ENCODE results near the gene THPO. TPM values are rescaled to one million over a fixed set of nuclear protein-coding genes. Genes with fewer than 3 reads are reported as not detected.
A peak's percentile ranks its signal among the peaks of the same experiment; 100 is the strongest.

Gene THPO
- polyA plus RNA-seq, 4 donors, result 0.19 to 2.5 TPM; not detected in 2

DNA sequence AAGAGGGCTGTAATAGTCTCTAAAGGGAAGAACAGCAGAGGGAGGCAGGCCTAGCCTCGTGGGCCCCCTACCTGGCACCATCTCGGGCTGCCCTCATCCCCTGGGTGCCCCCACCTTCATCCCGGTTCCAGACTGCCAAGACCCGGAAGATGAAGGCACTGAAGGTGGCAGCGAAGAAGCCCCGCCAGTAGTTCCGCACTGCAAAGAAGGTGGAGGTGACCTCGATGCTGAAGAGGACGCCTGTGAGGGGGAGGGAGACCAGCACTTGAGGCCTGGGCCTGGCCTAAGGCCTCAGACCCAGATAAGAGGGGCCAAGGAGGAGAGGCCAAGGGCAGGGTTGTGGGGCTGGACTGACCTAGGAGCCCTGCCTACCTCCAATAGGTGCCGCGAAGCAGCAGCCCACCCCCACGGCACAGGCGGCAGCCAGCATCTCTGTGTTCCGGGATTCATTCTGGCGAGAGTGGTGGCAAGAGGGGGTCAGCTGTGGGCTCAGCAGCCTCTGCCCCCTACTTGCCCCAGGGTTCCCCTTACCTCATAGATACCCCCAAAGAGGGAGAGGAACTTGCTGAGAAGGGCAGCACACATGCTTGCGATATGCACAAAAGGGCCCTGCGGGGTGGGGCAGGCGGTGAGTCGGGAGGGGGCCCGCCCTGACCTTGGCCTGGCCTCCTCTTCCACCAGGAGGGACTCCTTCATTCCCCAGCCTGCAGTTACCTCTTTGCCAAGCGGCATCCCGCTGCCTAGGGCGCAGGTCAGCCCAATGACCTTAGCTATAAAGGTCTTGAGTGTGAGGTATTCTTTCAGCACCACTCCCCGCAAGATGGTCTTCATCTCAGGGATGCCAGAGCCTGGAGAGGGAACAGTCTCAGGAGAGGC lies 20.5 kb downstream of the THPO start:
- no peak for DNase-seq
- 93 to 94% (median 93%) methylated on average over 24 of the region's 24 CpGs for WGBS, 3 donors
- Histone ChIP-seq H3K4me1 (ENCODE audit: control insufficient read depth in 3 of 3, insufficient read depth in 2 of 3, low read depth in 1 of 3, low read length in 2 of 3) (peaks cover 0 to 21% (median 2%) of the 10 kb centered on the region in 3 donors), H3K27me3 (ENCODE audit: control insufficient read depth in 3 of 3, insufficient read depth in 3 of 3, low read length in 3 of 3) (no peaks in the 10 kb centered on the region), H3K9me3 (ENCODE audit: control insufficient read depth in 2 of 2, insufficient read depth in 1 of 2, low read depth in 1 of 2, low read length in 1 of 2) (no peaks in the 10 kb centered on the region), H3K36me3 (ENCODE audit: control insufficient read depth in 3 of 3, insufficient read depth in 2 of 3, low read depth in 1 of 3, low read length in 3 of 3) (peaks cover 0 to 70% (median 2%) of the 10 kb centered on the region in 3 donors), H3K27ac (ENCODE audit: low read depth in 1 of 3, low read length in 2 of 3) (no peak overlapping the region), H3K4me3 (ENCODE audit: low read depth in 1 of 3, low read length in 3 of 3) (no peak overlapping the region)
- no peak for FAIRE-seq

GRCh38 chr3:184355261-184356040 lies 22.6 kb downstream of the THPO start:
- no peak overlapping the region for H3K27ac ChIP-seq (ENCODE audit: low read depth in 1 of 3, low read length in 2 of 3)
- H3K36me3 ChIP-seq (ENCODE audit: control insufficient read depth in 3 of 3, insufficient read depth in 2 of 3, low read depth in 1 of 3, low read length in 3 of 3), result peaks cover 0 to 86% (median 2%) of the 10 kb centered on the region in 3 donors
- WGBS, 3 donors, result 81 to 85% (median 82%) methylated on average over 18 of the region's 18 CpGs
- no peaks in the 10 kb centered on the region for H3K27me3 ChIP-seq (ENCODE audit: control insufficient read depth in 3 of 3, insufficient read depth in 3 of 3, low read length in 3 of 3)
- peaks cover 4 to 26% (median 8%) of the 10 kb centered on the region in 3 donors for H3K4me1 ChIP-seq (ENCODE audit: control insufficient read depth in 3 of 3, insufficient read depth in 2 of 3, low read depth in 1 of 3, low read length in 2 of 3)
- no peak overlapping the region for H3K4me3 ChIP-seq (ENCODE audit: low read depth in 1 of 3, low read length in 3 of 3)
- no peaks in the 10 kb centered on the region for H3K9me3 ChIP-seq (ENCODE audit: control insufficient read depth in 2 of 2, insufficient read depth in 1 of 2, low read depth in 1 of 2, low read length in 1 of 2)
- FAIRE-seq, result no peak
- DNase-seq, result no peak

GRCh38 chr3:184354754-184355153 lies 23.3 kb downstream of the THPO start:
- H3K4me3 ChIP-seq (ENCODE audit: low read depth in 1 of 3, low read length in 3 of 3), result no peak overlapping the region
- H3K4me1 ChIP-seq (ENCODE audit: control insufficient read depth in 3 of 3, insufficient read depth in 2 of 3, low read depth in 1 of 3, low read length in 2 of 3), result peaks cover 4 to 20% (median 8%) of the 10 kb centered on the region in 3 donors
- DNase-seq (no peak), FAIRE-seq (no peak)
- H3K27ac ChIP-seq (ENCODE audit: low read depth in 1 of 3, low read length in 2 of 3), result no peak overlapping the region
- no peaks in the 10 kb centered on the region for H3K9me3 ChIP-seq (ENCODE audit: control insufficient read depth in 2 of 2, insufficient read depth in 1 of 2, low read depth in 1 of 2, low read length in 1 of 2)
- no peaks in the 10 kb centered on the region for H3K27me3 ChIP-seq (ENCODE audit: control insufficient read depth in 3 of 3, insufficient read depth in 3 of 3, low read length in 3 of 3)
- WGBS, 3 donors, result 76 to 80% (median 78%) methylated on average over 8 of the region's 8 CpGs
- H3K36me3 ChIP-seq (ENCODE audit: control insufficient read depth in 3 of 3, insufficient read depth in 2 of 3, low read depth in 1 of 3, low read length in 3 of 3), result peaks cover 0 to 90% (median 2%) of the 10 kb centered on the region in 3 donors

GRCh38 chr3:184354121-184354728 lies 23.8 kb downstream of the THPO start:
- no peak for FAIRE-seq
- Histone ChIP-seq H3K4me3 (ENCODE audit: low read depth in 1 of 3, low read length in 3 of 3) (no peak overlapping the region), H3K4me1 (ENCODE audit: control insufficient read depth in 3 of 3, insufficient read depth in 2 of 3, low read depth in 1 of 3, low read length in 2 of 3) (peaks cover 4 to 18% (median 8%) of the 10 kb centered on the region in 3 donors), H3K27ac (ENCODE audit: low read depth in 1 of 3, low read length in 2 of 3) (no peak overlapping the region), H3K9me3 (ENCODE audit: control insufficient read depth in 2 of 2, insufficient read depth in 1 of 2, low read depth in 1 of 2, low read length in 1 of 2) (no peaks in the 10 kb centered on the region), H3K36me3 (ENCODE audit: control insufficient read depth in 3 of 3, insufficient read depth in 2 of 3, low read depth in 1 of 3, low read length in 3 of 3) (peaks cover 0 to 89% (median 2%) of the 10 kb centered on the region in 3 donors), H3K27me3 (ENCODE audit: control insufficient read depth in 3 of 3, insufficient read depth in 3 of 3, low read length in 3 of 3) (no peaks in the 10 kb centered on the region)
- WGBS, 3 donors, result 38 to 57% (median 53%) methylated on average over 18 of the region's 18 CpGs
- DNase-seq, result peak; percentile 38 to 67

GRCh38 chr3:184353546-184353941 lies 24.5 kb downstream of the THPO start:
- no peak overlapping the region for H3K4me3 ChIP-seq (ENCODE audit: low read depth in 1 of 3, low read length in 3 of 3)
- H3K36me3 ChIP-seq (ENCODE audit: control insufficient read depth in 3 of 3, insufficient read depth in 2 of 3, low read depth in 1 of 3, low read length in 3 of 3), result peaks cover 0 to 89% (median 2%) of the 10 kb centered on the region in 3 donors
- peaks cover 4 to 18% (median 8%) of the 10 kb centered on the region in 3 donors for H3K4me1 ChIP-seq (ENCODE audit: control insufficient read depth in 3 of 3, insufficient read depth in 2 of 3, low read depth in 1 of 3, low read length in 2 of 3)
- no peaks in the 10 kb centered on the region for H3K27me3 ChIP-seq (ENCODE audit: control insufficient read depth in 3 of 3, insufficient read depth in 3 of 3, low read length in 3 of 3)
- no peak overlapping the region for H3K27ac ChIP-seq (ENCODE audit: low read depth in 1 of 3, low read length in 2 of 3)
- FAIRE-seq (no peak), DNase-seq (no peak)
- no peaks in the 10 kb centered on the region for H3K9me3 ChIP-seq (ENCODE audit: control insufficient read depth in 2 of 2, insufficient read depth in 1 of 2, low read depth in 1 of 2, low read length in 1 of 2)
- 94 to 95% (median 94%) methylated on average over 11 of the region's 11 CpGs for WGBS, 3 donors

- no peaks in the 10 kb centered on the region for H3K27me3 ChIP-seq (ENCODE audit: control insufficient read depth in 3 of 3, insufficient read depth in 3 of 3, low read length in 3 of 3)
- no peaks in the 10 kb centered on the region for H3K9me3 ChIP-seq (ENCODE audit: control insufficient read depth in 2 of 2, insufficient read depth in 1 of 2, low read depth in 1 of 2, low read length in 1 of 2)
- H3K36me3 ChIP-seq (ENCODE audit: control insufficient read depth in 3 of 3, insufficient read depth in 2 of 3, low read depth in 1 of 3, low read length in 3 of 3), result peaks cover 0 to 86% (median 2%) of the 10 kb centered on the region in 3 donors
- H3K4me3 ChIP-seq (ENCODE audit: low read depth in 1 of 3, low read length in 3 of 3), result no peak overlapping the region
- H3K27ac ChIP-seq (ENCODE audit: low read depth in 1 of 3, low read length in 2 of 3), result peak overlapping the region; percentile 74 to 92 (median 89)
- FAIRE-seq (no peak), DNase-seq (no peak)
- WGBS, 3 donors, result 62 to 78% (median 76%) methylated on average over 11 of the region's 11 CpGs
- peaks cover 4 to 18% (median 8%) of the 10 kb centered on the region in 3 donors for H3K4me1 ChIP-seq (ENCODE audit: control insufficient read depth in 3 of 3, insufficient read depth in 2 of 3, low read depth in 1 of 3, low read length in 2 of 3)
These were observed 25.0 kb downstream of the THPO start for GRCh38 chr3:184352897-184353545.

- 25 to 61% (median 38%) methylated on average over 15 of the region's 15 CpGs for WGBS, 3 donors
- H3K27ac ChIP-seq (ENCODE audit: low read depth in 1 of 3, low read length in 2 of 3), result peak overlapping the region; percentile 74 to 92 (median 89)
- FAIRE-seq, result no peak
These were observed 25.7 kb downstream of the THPO start for GRCh38 chr3:184352149-184352785.

More at GRCh38 chr3:184352149-184352785, 25.7 kb downstream of the THPO start:
- Histone ChIP-seq H3K27me3 (ENCODE audit: control insufficient read depth in 3 of 3, insufficient read depth in 3 of 3, low read length in 3 of 3) (no peaks in the 10 kb centered on the region), H3K4me1 (ENCODE audit: control insufficient read depth in 3 of 3, insufficient read depth in 2 of 3, low read depth in 1 of 3, low read length in 2 of 3) (peaks cover 4 to 18% (median 8%) of the 10 kb centered on the region in 3 donors), H3K4me3 (ENCODE audit: low read depth in 1 of 3, low read length in 3 of 3) (peak overlapping the region in 1 of 3 donors; percentile 28), H3K9me3 (ENCODE audit: control insufficient read depth in 2 of 2, insufficient read depth in 1 of 2, low read depth in 1 of 2, low read length in 1 of 2) (no peaks in the 10 kb centered on the region), H3K36me3 (ENCODE audit: control insufficient read depth in 3 of 3, insufficient read depth in 2 of 3, low read depth in 1 of 3, low read length in 3 of 3) (peaks cover 0 to 82% (median 0%) of the 10 kb centered on the region in 3 donors)
- DNase-seq, result peak; percentile 93 to 99

Data from small intestine (tissue), 7 donors.